Measurements from ENCODE around the gene IL22RA1.

Gene IL22RA1

GRCh38 chr1:24086466-24086865, 56.5 kb downstream of the IL22RA1 start:
- Histone ChIP-seq H3K27me3 (ENCODE audit: insufficient read depth, low read length, poor library complexity, severe bottlenecking) (no peaks in the 10 kb centered on the region), H3K79me2 (ENCODE audit: insufficient read depth, low read length) (no peaks in the 10 kb centered on the region), H3K9me3 (ENCODE audit: insufficient read depth, low read depth, low read length) (no peaks in the 10 kb centered on the region), H3K9ac (ENCODE audit: low read depth, low read length, poor library complexity, severe bottlenecking) (no peak overlapping the region), H3F3A (ENCODE audit: low read depth) (no peaks in the 10 kb centered on the region), H4K20me1 (ENCODE audit: insufficient read depth, low read length, poor library complexity, severe bottlenecking) (no peaks in the 10 kb centered on the region), H2AFZ (ENCODE audit: low read length) (no peak overlapping the region), H3K36me3 (ENCODE audit: insufficient read depth, low read length) (no peaks in the 10 kb centered on the region), H3K4me3 (ENCODE audit: low read length, poor library complexity, severe bottlenecking) (no peak overlapping the region), H3K4me1 (ENCODE audit: insufficient read depth, low read length, poor library complexity, severe bottlenecking) (no peaks in the 10 kb centered on the region), H3K9me2 (replicated peaks; ENCODE audit: low read depth, low read length) (no peaks in the 10 kb centered on the region), H3K4me2 (ENCODE audit: low read depth, low read length, poor library complexity, severe bottlenecking) (no peak overlapping the region)
- TF ChIP-seq EZH2phosphoT487 (IDR thresholded peaks at IDR 0.05; ENCODE audit: borderline replicate concordance) (no peak), CTCF (conservative IDR thresholded peaks at IDR 0.05; ENCODE audit: low read length) (no peak)

DNA sequence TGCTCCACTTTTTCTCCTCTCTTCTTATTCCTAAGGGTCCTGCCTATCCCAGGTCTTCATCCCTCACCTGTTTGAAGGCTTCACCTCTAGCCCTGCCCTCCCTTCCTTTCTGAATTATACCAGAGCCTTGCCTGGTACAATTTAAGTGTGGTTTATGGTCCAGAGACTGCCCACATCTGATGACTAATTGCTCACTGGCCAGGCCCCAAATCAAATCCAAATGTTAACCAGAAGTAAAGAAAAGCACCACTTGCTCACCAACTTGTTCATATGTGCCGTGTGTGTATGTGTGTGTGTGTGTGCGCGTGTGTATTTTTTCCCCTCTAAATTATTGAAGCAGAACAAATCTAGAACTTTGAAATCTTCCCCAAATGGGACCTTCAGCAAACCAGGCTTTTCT, 57.4 kb downstream of the IL22RA1 start:
- no peak overlapping the region for H3K4me2 ChIP-seq (ENCODE audit: low read depth, low read length, poor library complexity, severe bottlenecking)
- H3K79me2 ChIP-seq (ENCODE audit: insufficient read depth, low read length): no peaks in the 10 kb centered on the region
- TF ChIP-seq CTCF (conservative IDR thresholded peaks at IDR 0.05; ENCODE audit: low read length): no peak
- TF ChIP-seq EZH2phosphoT487 (IDR thresholded peaks at IDR 0.05; ENCODE audit: borderline replicate concordance): no peak
- no peaks in the 10 kb centered on the region for H3K9me2 ChIP-seq (replicated peaks; ENCODE audit: low read depth, low read length)
- H4K20me1 ChIP-seq (ENCODE audit: insufficient read depth, low read length, poor library complexity, severe bottlenecking): no peaks in the 10 kb centered on the region
- H3K4me3 ChIP-seq (ENCODE audit: low read length, poor library complexity, severe bottlenecking): no peak overlapping the region
- no peaks in the 10 kb centered on the region for H3K36me3 ChIP-seq (ENCODE audit: insufficient read depth, low read length)
- H3K27me3 ChIP-seq (ENCODE audit: insufficient read depth, low read length, poor library complexity, severe bottlenecking): no peaks in the 10 kb centered on the region
- no peaks in the 10 kb centered on the region for H3F3A ChIP-seq (ENCODE audit: low read depth)
- H3K4me1 ChIP-seq (ENCODE audit: insufficient read depth, low read length, poor library complexity, severe bottlenecking): no peaks in the 10 kb centered on the region
- H3K9me3 ChIP-seq (ENCODE audit: insufficient read depth, low read depth, low read length): no peaks in the 10 kb centered on the region
- no peak overlapping the region for H3K9ac ChIP-seq (ENCODE audit: low read depth, low read length, poor library complexity, severe bottlenecking)
- H2AFZ ChIP-seq (ENCODE audit: low read length): no peak overlapping the region

- H3K9me2 ChIP-seq (replicated peaks; ENCODE audit: low read depth, low read length): no peaks in the 10 kb centered on the region
- H3K9ac ChIP-seq (ENCODE audit: low read depth, low read length, poor library complexity, severe bottlenecking): no peak overlapping the region
- no peaks in the 10 kb centered on the region for H3K36me3 ChIP-seq (ENCODE audit: insufficient read depth, low read length)
- H3K79me2 ChIP-seq (ENCODE audit: insufficient read depth, low read length): no peaks in the 10 kb centered on the region
- no peaks in the 10 kb centered on the region for H3F3A ChIP-seq (ENCODE audit: low read depth)
- no peaks in the 10 kb centered on the region for H4K20me1 ChIP-seq (ENCODE audit: insufficient read depth, low read length, poor library complexity, severe bottlenecking)
- H3K4me2 ChIP-seq (ENCODE audit: low read depth, low read length, poor library complexity, severe bottlenecking): no peak overlapping the region
- no peaks in the 10 kb centered on the region for H3K27me3 ChIP-seq (ENCODE audit: insufficient read depth, low read length, poor library complexity, severe bottlenecking)
- TF ChIP-seq EZH2phosphoT487 (IDR thresholded peaks at IDR 0.05; ENCODE audit: borderline replicate concordance) (no peak), CTCF (conservative IDR thresholded peaks at IDR 0.05; ENCODE audit: low read length) (no peak)
- H3K4me1 ChIP-seq (ENCODE audit: insufficient read depth, low read length, poor library complexity, severe bottlenecking): no peaks in the 10 kb centered on the region
- H2AFZ ChIP-seq (ENCODE audit: low read length): no peak overlapping the region
- no peak overlapping the region for H3K4me3 ChIP-seq (ENCODE audit: low read length, poor library complexity, severe bottlenecking)
- no peaks in the 10 kb centered on the region for H3K9me3 ChIP-seq (ENCODE audit: insufficient read depth, low read depth, low read length)
Observed at GRCh38 chr1:24085007-24085406, 57.9 kb downstream of the IL22RA1 start.

Measured in Loucy (cell line).